Measurements from ENCODE around the gene COL18A1.

COL18A1 gene

GRCh38 chr21:45427331-45428271 is 22.6 kb downstream of the COL18A1 start:
- DNase-seq (ENCODE audit: low spot score): no peak
- in situ Hi-C loops (cut with MboI; ENCODE audit: low pct_unique_long_range_greater_than_20kb, low sequenced_read_pairs, unreplicated experiment): no loop called here

GRCh38 chr21:45428534-45428933 is 23.6 kb downstream of the COL18A1 start:
- TF ChIP-seq CTCF (IDR thresholded peaks at IDR 0.05; ENCODE audit: extremely low read depth, insufficient read depth, missing control alignments): no peak
- no peak for DNase-seq (ENCODE audit: low spot score)
- in situ Hi-C loops (cut with MboI; ENCODE audit: low pct_unique_long_range_greater_than_20kb, low sequenced_read_pairs, unreplicated experiment): no loop called here

More at GRCh38 chr21:45427331-45428271, 22.6 kb downstream of the COL18A1 start:
- TF ChIP-seq CTCF (IDR thresholded peaks at IDR 0.05; ENCODE audit: extremely low read depth, insufficient read depth, missing control alignments): no peak

GRCh38 chr21:45429221-45430175 is 24.5 kb downstream of the COL18A1 start:
- DNase-seq (ENCODE audit: low spot score): no peak
- TF ChIP-seq CTCF (IDR thresholded peaks at IDR 0.05; ENCODE audit: extremely low read depth, insufficient read depth, missing control alignments): no peak
- in situ Hi-C loops (cut with MboI; ENCODE audit: low pct_unique_long_range_greater_than_20kb, low sequenced_read_pairs, unreplicated experiment): no loop called here

- in situ Hi-C loops (cut with MboI; ENCODE audit: low pct_unique_long_range_greater_than_20kb, low sequenced_read_pairs, unreplicated experiment): no loop called here
- no peak for TF ChIP-seq CTCF (IDR thresholded peaks at IDR 0.05; ENCODE audit: extremely low read depth, insufficient read depth, missing control alignments)
- DNase-seq (ENCODE audit: low spot score): no peak
These were observed 25.8 kb downstream of the COL18A1 start for GRCh38 chr21:45430521-45431501.

- in situ Hi-C loops (cut with MboI; ENCODE audit: low pct_unique_long_range_greater_than_20kb, low sequenced_read_pairs, unreplicated experiment): no loop called here
- TF ChIP-seq CTCF (IDR thresholded peaks at IDR 0.05; ENCODE audit: extremely low read depth, insufficient read depth, missing control alignments): no peak
- no peak for DNase-seq (ENCODE audit: low spot score)
These were observed 27.0 kb downstream of the COL18A1 start for GRCh38 chr21:45431781-45432572.
